ENCODE measurements around the gene TGFBI. TPM values are rescaled to one million over a fixed set of nuclear protein-coding genes. Genes with fewer than 3 reads are reported as not detected.

TGFBI gene
- total and polyA plus RNA-seq, 2 donors from 2014 or later, result 36.4 to 78.5 TPM

- H3K4me3 ChIP-seq (ENCODE audit: low read length in 3 of 3), result no peak overlapping the region
- TF ChIP-seq, protein P1, sequence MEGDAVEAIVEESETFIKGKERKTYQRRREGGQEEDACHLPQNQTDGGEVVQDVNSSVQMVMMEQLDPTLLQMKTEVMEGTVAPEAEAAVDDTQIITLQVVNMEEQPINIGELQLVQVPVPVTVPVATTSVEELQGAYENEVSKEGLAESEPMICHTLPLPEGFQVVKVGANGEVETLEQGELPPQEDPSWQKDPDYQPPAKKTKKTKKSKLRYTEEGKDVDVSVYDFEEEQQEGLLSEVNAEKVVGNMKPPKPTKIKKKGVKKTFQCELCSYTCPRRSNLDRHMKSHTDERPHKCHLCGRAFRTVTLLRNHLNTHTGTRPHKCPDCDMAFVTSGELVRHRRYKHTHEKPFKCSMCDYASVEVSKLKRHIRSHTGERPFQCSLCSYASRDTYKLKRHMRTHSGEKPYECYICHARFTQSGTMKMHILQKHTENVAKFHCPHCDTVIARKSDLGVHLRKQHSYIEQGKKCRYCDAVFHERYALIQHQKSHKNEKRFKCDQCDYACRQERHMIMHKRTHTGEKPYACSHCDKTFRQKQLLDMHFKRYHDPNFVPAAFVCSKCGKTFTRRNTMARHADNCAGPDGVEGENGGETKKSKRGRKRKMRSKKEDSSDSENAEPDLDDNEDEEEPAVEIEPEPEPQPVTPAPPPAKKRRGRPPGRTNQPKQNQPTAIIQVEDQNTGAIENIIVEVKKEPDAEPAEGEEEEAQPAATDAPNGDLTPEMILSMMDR (IDR thresholded peaks at IDR 0.05; ENCODE audit: borderline replicate concordance, extremely low read depth, insufficient read depth), result no peak
- DNase-seq (peak in 2 of 5 donors; percentile 37 to 72), FAIRE-seq (no peak)
- H3K27me3 ChIP-seq (ENCODE audit: control insufficient read depth, insufficient read depth, low read length), result no peaks in the 10 kb centered on the region
- peaks cover 0 to 3% (median 0%) of the 10 kb centered on the region in 3 donors for H3K4me1 ChIP-seq (ENCODE audit: control insufficient read depth in 2 of 3, insufficient read depth in 2 of 3, low read depth in 1 of 3, low read length in 3 of 3)
- H3K9ac ChIP-seq (ENCODE audit: low read length in 3 of 3), result no peak overlapping the region
- intact Hi-C loops (cut with DNase I), result no loop called here
- H3K9me3 ChIP-seq (ENCODE audit: control insufficient read depth in 2 of 3, insufficient read depth in 1 of 3, low read length in 3 of 3), result no peaks in the 10 kb centered on the region
- H3K27ac ChIP-seq (ENCODE audit: low read depth in 2 of 2, low read length in 2 of 2), result no peak overlapping the region
- H3K36me3 ChIP-seq (ENCODE audit: control insufficient read depth in 2 of 3, insufficient read depth in 3 of 3, low read length in 3 of 3), result no peaks in the 10 kb centered on the region
Measured at GRCh38 chr5:136104306-136104965, 75.6 kb downstream of the TGFBI start.

- Histone ChIP-seq H3K27ac (ENCODE audit: low read depth in 2 of 2, low read length in 2 of 2) (no peak overlapping the region), H3K9me3 (ENCODE audit: control insufficient read depth in 2 of 3, insufficient read depth in 1 of 3, low read length in 3 of 3) (no peaks in the 10 kb centered on the region), H3K9ac (ENCODE audit: low read length in 3 of 3) (no peak overlapping the region), H3K36me3 (ENCODE audit: control insufficient read depth in 2 of 3, insufficient read depth in 3 of 3, low read length in 3 of 3) (no peaks in the 10 kb centered on the region), H3K4me3 (ENCODE audit: low read length in 3 of 3) (no peak overlapping the region), H3K27me3 (ENCODE audit: control insufficient read depth, insufficient read depth, low read length) (no peaks in the 10 kb centered on the region), H3K4me1 (ENCODE audit: control insufficient read depth in 2 of 3, insufficient read depth in 2 of 3, low read depth in 1 of 3, low read length in 3 of 3) (peaks cover 0 to 3% (median 0%) of the 10 kb centered on the region in 3 donors)
- intact Hi-C loops (cut with DNase I), result no loop called here
- FAIRE-seq (no peak), DNase-seq (peak in 2 of 5 donors; percentile 33 to 56)
- TF ChIP-seq, protein P1 (IDR thresholded peaks at IDR 0.05; ENCODE audit: borderline replicate concordance, extremely low read depth, insufficient read depth), result no peak
Measured at GRCh38 chr5:136106351-136107031, 77.7 kb downstream of the TGFBI start.

GRCh38 chr5:136108180-136108611 is 79.4 kb downstream of the TGFBI start:
- Histone ChIP-seq H3K9ac (ENCODE audit: low read length in 3 of 3) (no peak overlapping the region), H3K27me3 (ENCODE audit: control insufficient read depth, insufficient read depth, low read length) (no peaks in the 10 kb centered on the region), H3K4me3 (ENCODE audit: low read length in 3 of 3) (no peak overlapping the region), H3K27ac (ENCODE audit: low read depth in 2 of 2, low read length in 2 of 2) (no peak overlapping the region), H3K9me3 (ENCODE audit: control insufficient read depth in 2 of 3, insufficient read depth in 1 of 3, low read length in 3 of 3) (no peaks in the 10 kb centered on the region), H3K36me3 (ENCODE audit: control insufficient read depth in 2 of 3, insufficient read depth in 3 of 3, low read length in 3 of 3) (no peaks in the 10 kb centered on the region), H3K4me1 (ENCODE audit: control insufficient read depth in 2 of 3, insufficient read depth in 2 of 3, low read depth in 1 of 3, low read length in 3 of 3) (peaks cover 0 to 3% (median 0%) of the 10 kb centered on the region in 3 donors)
- no peak for FAIRE-seq
- TF ChIP-seq, protein P1 (IDR thresholded peaks at IDR 0.05; ENCODE audit: borderline replicate concordance, extremely low read depth, insufficient read depth), result no peak
- no peak for DNase-seq
- intact Hi-C loops (cut with DNase I), result no loop called here
